T-helper 17 cell (primary cell): ENCODE results near the gene CCDC74A. TPM values are rescaled to one million over a fixed set of nuclear protein-coding genes. Genes with fewer than 3 reads are reported as not detected.
"Not testable (repeated sequence)": the region's sequence is repeated elsewhere in the genome, so short reads cannot be mapped to it uniquely, and the experiment has no call there.

ENCODE experiments used
- ATAC-seq: fragments of 150-1000 bp; cut with Tn5 transposase; 2 replicates; pipeline ENCODE4 v1.10.0; 2021; ENCODE audit warnings: mild to moderate bottlenecking, moderate library complexity
- DNase-seq, 3 donors: peaks; one replicate each; pipeline versions ENCODE4 v3.0.0 to v3.0.0-alpha.2; 2020 to 2021
- H3K9me3 ChIP-seq: one replicate; pipeline ENCODE4 v1.7.0; 2013; ENCODE audit warnings: low read length, mild to moderate bottlenecking; ENCODE audit not compliant: control insufficient read depth, poor library complexity, severe bottlenecking
- H3K27ac Mint-ChIP-seq: one replicate; pipeline ENCODE4 v1.8.0; 2022; ENCODE audit warnings: mild to moderate bottlenecking, moderate library complexity, mixed read lengths
- H3K27me3 Mint-ChIP-seq: one replicate; pipeline ENCODE4 v1.8.0; 2022; ENCODE audit warnings: mixed read lengths
- H3K36me3 Mint-ChIP-seq: one replicate; pipeline ENCODE4 v1.8.0; 2022; ENCODE audit warnings: low read depth, mixed read lengths
- H3K4me1 Mint-ChIP-seq: one replicate; pipeline ENCODE4 v1.8.0; 2022; ENCODE audit warnings: mild to moderate bottlenecking, mixed read lengths
- H3K4me3 Mint-ChIP-seq: one replicate; pipeline ENCODE4 v1.8.0; 2022; ENCODE audit warnings: mild to moderate bottlenecking, moderate library complexity, mixed read lengths
- total RNA-seq, 4 donors: library from RNA in 2 of 4; stranded (reverse) in 2 of 4; gene quantifications; one replicate each; pipeline ENCODE4 v1.2.3 and lab custom pipeline; 2022 to 2026

The CCDC74A gene
- total RNA-seq, 2 donors from 2014 or later = 1.4 to 2.3 TPM

- DNase-seq, H3K27me3 Mint-ChIP-seq, ATAC-seq, H3K36me3 Mint-ChIP-seq, H3K4me3 Mint-ChIP-seq, H3K9me3 ChIP-seq, H3K4me1 Mint-ChIP-seq, H3K27ac Mint-ChIP-seq: not testable (repeated sequence)
Measured at GRCh38 chr2:131514408-131515166, 13.1 kb upstream of the CCDC74A start.

GRCh38 chr2:131515235-131515634 is 12.5 kb upstream of the CCDC74A start:
- DNase-seq, H3K36me3 Mint-ChIP-seq, H3K27ac Mint-ChIP-seq: not testable (repeated sequence)

GRCh38 chr2:131516011-131516410 is 11.7 kb upstream of the CCDC74A start:
- no peak overlapping the region for H3K4me3 Mint-ChIP-seq
- no peaks in the 10 kb centered on the region for H3K9me3 ChIP-seq
- no peak for DNase-seq
- peaks cover 3% of the 10 kb centered on the region for H3K4me1 Mint-ChIP-seq
- no peaks in the 10 kb centered on the region for H3K27me3 Mint-ChIP-seq
- H3K36me3 Mint-ChIP-seq = peaks cover 4% of the 10 kb centered on the region
- no peak overlapping the region for H3K27ac Mint-ChIP-seq
- no peak for ATAC-seq

More at GRCh38 chr2:131515235-131515634, 12.5 kb upstream of the CCDC74A start:
- not testable (repeated sequence) for H3K27me3 Mint-ChIP-seq, H3K9me3 ChIP-seq, ATAC-seq, H3K4me1 Mint-ChIP-seq, H3K4me3 Mint-ChIP-seq

- H3K4me1 Mint-ChIP-seq = not testable (repeated sequence)
Measured at GRCh38 chr2:131516621-131517020, 11.1 kb upstream of the CCDC74A start.

GRCh38 chr2:131517106-131517831 is 10.4 kb upstream of the CCDC74A start:
- H3K9me3 ChIP-seq = no peaks in the 10 kb centered on the region
- Mint-ChIP-seq H3K27ac (no peak overlapping the region), H3K36me3 (peaks cover 3% of the 10 kb centered on the region), H3K27me3 (no peaks in the 10 kb centered on the region), H3K4me1 (peaks cover 2% of the 10 kb centered on the region), H3K4me3 (no peak overlapping the region)
- no peak for DNase-seq
- no peak for ATAC-seq

More at GRCh38 chr2:131516621-131517020, 11.1 kb upstream of the CCDC74A start:
- H3K27me3 Mint-ChIP-seq, DNase-seq, H3K9me3 ChIP-seq, H3K36me3 Mint-ChIP-seq, H3K27ac Mint-ChIP-seq, H3K4me3 Mint-ChIP-seq: not testable (repeated sequence)
- peak; percentile 9 for ATAC-seq

GRCh38 chr2:131517856-131518255 is 9.8 kb upstream of the CCDC74A start:
- not testable (repeated sequence) for H3K9me3 ChIP-seq, H3K36me3 Mint-ChIP-seq

GRCh38 chr2:131518531-131518930 is 9.2 kb upstream of the CCDC74A start:
- not testable (repeated sequence) for H3K27me3 Mint-ChIP-seq, H3K4me3 Mint-ChIP-seq, H3K4me1 Mint-ChIP-seq, H3K27ac Mint-ChIP-seq, DNase-seq, H3K36me3 Mint-ChIP-seq, ATAC-seq, H3K9me3 ChIP-seq

More at GRCh38 chr2:131517856-131518255, 9.8 kb upstream of the CCDC74A start:
- not testable (repeated sequence) for DNase-seq, H3K27ac Mint-ChIP-seq, H3K4me3 Mint-ChIP-seq, ATAC-seq, H3K27me3 Mint-ChIP-seq, H3K4me1 Mint-ChIP-seq

GRCh38 chr2:131519466-131519865 is 8.2 kb upstream of the CCDC74A start:
- Mint-ChIP-seq H3K27ac (no peak overlapping the region), H3K27me3 (no peaks in the 10 kb centered on the region), H3K36me3 (no peaks in the 10 kb centered on the region), H3K4me1 (no peaks in the 10 kb centered on the region), H3K4me3 (no peak overlapping the region)
- ATAC-seq = no peak
- no peak for DNase-seq
- no peaks in the 10 kb centered on the region for H3K9me3 ChIP-seq

- H3K27ac Mint-ChIP-seq, H3K36me3 Mint-ChIP-seq, DNase-seq, H3K4me1 Mint-ChIP-seq, H3K9me3 ChIP-seq, H3K27me3 Mint-ChIP-seq, ATAC-seq: not testable (repeated sequence)
- H3K4me3 Mint-ChIP-seq = peak overlapping the region; percentile 7
Measured at GRCh38 chr2:131519871-131520470, 7.7 kb upstream of the CCDC74A start.

- no peak for ATAC-seq
- Mint-ChIP-seq H3K27me3 (no peaks in the 10 kb centered on the region), H3K4me1 (no peaks in the 10 kb centered on the region), H3K36me3 (no peaks in the 10 kb centered on the region), H3K4me3 (no peak overlapping the region), H3K27ac (no peak overlapping the region)
- no peaks in the 10 kb centered on the region for H3K9me3 ChIP-seq
- no peak for DNase-seq
Measured at GRCh38 chr2:131520526-131520925, 7.2 kb upstream of the CCDC74A start.

GRCh38 chr2:131521524-131521923 is 6.2 kb upstream of the CCDC74A start:
- peak overlapping the region; percentile 80 for H3K27ac Mint-ChIP-seq
- ATAC-seq, H3K36me3 Mint-ChIP-seq, H3K9me3 ChIP-seq, DNase-seq, H3K27me3 Mint-ChIP-seq, H3K4me1 Mint-ChIP-seq, H3K4me3 Mint-ChIP-seq: not testable (repeated sequence)

- Mint-ChIP-seq H3K27ac (peak overlapping the region; percentile 80), H3K36me3 (no peaks in the 10 kb centered on the region), H3K4me1 (no peaks in the 10 kb centered on the region), H3K27me3 (no peaks in the 10 kb centered on the region), H3K4me3 (peak overlapping the region; percentile 12)
- ATAC-seq = peak; percentile 20
- no peaks in the 10 kb centered on the region for H3K9me3 ChIP-seq
- DNase-seq = no peak
Measured at GRCh38 chr2:131521961-131522781, 5.5 kb upstream of the CCDC74A start.

- not testable (repeated sequence) for H3K4me1 Mint-ChIP-seq, ATAC-seq, H3K4me3 Mint-ChIP-seq, H3K27me3 Mint-ChIP-seq, H3K9me3 ChIP-seq, H3K36me3 Mint-ChIP-seq, DNase-seq, H3K27ac Mint-ChIP-seq
Measured at GRCh38 chr2:131525256-131525655, 2.4 kb upstream of the CCDC74A start.
